ENCODE measurements around the gene AMMECR1.

Gene AMMECR1

GRCh38 chrX:110208092-110208491 is 109.8 kb downstream of the AMMECR1 start:
- DNase-seq: no peak

- DNase-seq: no peak
These were observed 112.9 kb downstream of the AMMECR1 start for GRCh38 chrX:110204986-110205385.

GRCh38 chrX:110201799-110202198 is 116.1 kb downstream of the AMMECR1 start:
- no peak for DNase-seq

DNA sequence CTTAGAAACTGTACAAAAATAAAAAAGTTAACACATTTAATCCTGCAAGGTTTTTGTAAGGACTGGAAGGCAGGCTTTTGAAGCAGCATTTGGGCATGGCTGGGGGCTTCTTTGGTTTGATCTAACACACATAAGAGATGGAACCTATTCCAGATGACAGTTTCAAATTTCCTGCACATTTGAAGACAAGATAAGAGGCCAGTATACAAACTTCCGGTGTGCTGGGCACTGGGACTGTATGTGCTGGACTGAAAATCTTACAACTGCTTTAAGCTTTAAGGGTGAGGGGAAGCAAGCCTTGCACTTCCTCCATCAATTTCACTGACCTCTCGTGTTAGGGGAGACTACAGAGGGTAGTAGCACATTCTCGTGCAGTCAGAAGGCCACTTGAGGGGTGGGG is 122.9 kb downstream of the AMMECR1 start:
- no peak for DNase-seq

DNA sequence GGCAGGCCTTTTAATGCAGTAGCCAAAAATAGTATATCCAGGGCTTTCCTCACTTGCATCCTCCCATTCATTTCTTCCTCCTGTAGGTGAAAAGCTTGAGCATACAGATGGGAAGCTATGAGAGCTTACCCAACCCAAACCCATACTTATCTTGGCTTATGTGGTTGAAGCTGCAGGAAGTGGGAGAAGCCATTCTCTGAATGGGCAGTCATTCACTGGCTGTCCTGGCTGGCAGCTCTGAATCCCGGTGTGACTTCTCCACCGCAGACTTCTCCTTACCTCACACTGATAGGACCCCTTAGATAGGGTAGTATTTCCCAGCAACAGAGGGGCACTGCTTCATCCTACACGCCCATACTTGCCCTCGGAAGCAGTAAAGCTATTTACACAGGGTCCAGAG is 125.4 kb downstream of the AMMECR1 start:
- no peak for DNase-seq

DNA sequence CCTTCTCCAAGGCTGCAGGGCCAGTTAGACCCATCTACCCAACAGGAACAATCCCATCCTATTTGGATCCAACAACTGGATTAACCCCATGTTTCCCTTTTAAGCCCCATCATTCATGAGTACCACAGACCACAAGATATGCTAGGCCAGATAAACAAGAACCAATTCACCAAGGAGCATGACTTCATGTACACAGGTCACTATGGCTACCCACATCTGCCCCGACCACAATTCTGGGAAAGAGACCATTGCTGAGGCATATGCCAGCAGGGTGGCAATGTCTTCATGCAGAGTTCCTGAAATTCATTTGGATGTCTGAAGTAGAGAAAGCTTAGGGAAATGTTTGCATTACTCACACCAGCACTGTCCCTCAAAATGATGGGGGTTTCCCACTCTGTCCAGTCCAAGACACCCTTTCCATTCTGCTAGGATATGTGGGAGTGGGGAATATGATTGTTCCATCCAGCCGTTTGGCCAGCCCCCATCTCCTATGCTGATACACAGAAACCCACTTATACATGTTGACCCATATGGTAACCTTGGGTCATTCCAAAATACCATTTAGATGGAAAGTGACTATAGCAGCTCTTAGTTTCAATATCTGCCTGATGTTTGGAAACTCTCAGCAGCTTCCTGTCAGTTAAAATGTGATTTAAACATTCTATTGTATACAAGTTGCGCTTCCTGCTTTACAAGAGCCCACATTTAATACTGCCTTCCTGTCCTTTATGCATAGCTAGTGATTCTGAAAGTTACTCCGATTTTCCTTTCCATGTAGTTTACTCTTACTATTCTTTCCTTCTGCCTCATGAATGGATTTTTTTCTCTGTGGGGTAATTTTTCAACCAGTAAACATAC is 129.0 kb downstream of the AMMECR1 start:
- DNase-seq: no peak

GRCh38 chrX:110183314-110183713 is 134.6 kb downstream of the AMMECR1 start:
- DNase-seq: no peak

GRCh38 chrX:110182865-110183264 is 135.0 kb downstream of the AMMECR1 start:
- no peak for DNase-seq

DNA sequence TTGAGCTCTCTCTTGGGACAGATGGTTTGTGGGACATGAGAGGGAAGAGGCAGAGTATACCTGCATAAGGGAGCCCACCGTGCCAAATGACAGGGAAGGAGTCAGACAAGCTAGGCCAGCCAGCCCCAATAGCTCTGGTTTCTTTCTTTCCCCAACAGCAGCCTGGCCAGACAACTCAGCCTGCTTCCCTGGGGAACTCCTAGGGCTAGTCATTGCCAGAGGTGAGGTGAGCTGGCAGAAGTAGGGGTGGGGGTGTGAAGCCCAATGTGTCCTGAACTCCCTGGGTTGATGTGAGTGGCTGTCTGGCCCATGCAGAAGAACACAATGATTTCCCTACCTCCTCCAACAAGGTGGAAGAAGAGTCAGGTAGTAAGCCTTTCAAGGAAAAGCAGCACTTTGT is 135.5 kb downstream of the AMMECR1 start:
- no peak for DNase-seq

- no peak for DNase-seq
These were observed 136.3 kb downstream of the AMMECR1 start for GRCh38 chrX:110181459-110182137.

DNA sequence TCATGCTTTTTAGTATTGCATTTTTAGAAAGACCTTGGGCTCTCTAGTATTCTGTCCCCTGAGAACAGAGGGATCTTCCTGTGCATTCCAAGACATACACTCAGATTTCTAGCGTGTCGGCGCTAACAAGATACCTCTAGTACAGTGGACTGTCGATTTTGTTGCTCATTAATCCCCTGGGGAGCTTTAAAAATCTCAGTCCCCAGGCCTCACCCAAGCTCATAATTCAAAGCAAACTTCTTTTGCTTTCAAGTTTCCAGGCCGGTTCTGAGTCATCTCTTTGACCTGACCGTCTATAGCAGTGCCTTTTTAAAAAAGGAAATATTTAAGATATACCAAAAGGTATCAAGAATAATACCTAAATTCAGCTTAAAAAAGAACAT is 137.0 kb downstream of the AMMECR1 start:
- no peak for DNase-seq

DNA sequence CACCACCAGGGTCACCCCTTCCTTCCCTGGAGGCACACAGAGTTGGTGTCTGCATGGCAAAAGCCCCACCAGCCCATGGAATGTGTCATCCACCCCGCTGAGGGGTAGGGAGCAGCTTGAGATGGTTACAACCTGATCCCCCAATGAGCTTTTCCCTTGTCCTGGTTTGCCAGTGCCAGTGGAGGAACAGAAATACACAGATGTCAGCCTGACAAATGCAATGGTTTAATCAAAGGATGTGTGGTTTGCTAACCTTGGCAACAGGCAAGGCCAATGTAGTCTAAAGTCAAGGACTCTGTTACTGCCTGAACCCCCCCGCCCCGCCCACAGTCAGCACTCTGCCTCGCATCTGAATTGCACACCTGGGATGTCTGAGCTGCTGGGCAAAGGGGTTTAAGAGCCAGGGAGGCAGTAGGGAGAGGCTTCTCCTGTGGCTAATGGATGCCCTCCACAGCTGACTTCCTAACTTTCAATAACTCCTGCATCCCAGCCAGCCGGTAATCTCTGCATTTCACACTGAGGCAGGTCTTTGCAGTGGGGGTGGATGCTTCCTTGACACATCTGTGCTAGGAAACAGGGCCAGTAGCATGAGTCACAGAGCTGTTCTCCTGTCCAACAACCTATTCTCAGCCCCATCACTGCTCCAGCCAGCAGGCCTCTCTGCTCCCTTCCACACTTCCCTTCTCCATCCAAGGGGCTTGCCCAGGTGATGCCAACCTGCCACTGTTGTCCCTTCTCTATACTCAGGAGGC is 137.5 kb downstream of the AMMECR1 start:
- DNase-seq: no peak

- no peak for DNase-seq
These were observed 139.6 kb downstream of the AMMECR1 start for GRCh38 chrX:110178179-110178865.

GRCh38 chrX:110175696-110176095 is 142.2 kb downstream of the AMMECR1 start:
- DNase-seq: no peak

DNA sequence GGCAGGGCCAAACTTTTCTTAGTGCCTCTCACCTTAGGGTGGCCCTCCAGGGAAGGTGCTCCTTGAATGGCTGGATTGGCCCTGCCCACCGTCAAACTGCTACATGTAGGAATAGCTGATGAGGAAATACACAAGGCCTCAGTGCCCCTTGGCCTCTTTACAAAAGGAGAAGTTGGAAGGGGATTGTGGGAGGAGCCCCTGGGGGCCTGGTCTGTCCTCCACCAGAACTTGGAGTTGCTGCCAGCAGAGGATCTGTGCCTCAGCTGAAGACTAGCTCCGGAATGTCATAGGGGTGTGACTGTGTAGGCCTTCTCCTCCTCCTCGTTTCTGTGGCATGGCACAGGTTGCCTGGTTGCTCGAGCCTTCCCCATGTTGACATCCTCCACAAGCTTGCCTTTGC is 142.7 kb downstream of the AMMECR1 start:
- DNase-seq: no peak

DNA sequence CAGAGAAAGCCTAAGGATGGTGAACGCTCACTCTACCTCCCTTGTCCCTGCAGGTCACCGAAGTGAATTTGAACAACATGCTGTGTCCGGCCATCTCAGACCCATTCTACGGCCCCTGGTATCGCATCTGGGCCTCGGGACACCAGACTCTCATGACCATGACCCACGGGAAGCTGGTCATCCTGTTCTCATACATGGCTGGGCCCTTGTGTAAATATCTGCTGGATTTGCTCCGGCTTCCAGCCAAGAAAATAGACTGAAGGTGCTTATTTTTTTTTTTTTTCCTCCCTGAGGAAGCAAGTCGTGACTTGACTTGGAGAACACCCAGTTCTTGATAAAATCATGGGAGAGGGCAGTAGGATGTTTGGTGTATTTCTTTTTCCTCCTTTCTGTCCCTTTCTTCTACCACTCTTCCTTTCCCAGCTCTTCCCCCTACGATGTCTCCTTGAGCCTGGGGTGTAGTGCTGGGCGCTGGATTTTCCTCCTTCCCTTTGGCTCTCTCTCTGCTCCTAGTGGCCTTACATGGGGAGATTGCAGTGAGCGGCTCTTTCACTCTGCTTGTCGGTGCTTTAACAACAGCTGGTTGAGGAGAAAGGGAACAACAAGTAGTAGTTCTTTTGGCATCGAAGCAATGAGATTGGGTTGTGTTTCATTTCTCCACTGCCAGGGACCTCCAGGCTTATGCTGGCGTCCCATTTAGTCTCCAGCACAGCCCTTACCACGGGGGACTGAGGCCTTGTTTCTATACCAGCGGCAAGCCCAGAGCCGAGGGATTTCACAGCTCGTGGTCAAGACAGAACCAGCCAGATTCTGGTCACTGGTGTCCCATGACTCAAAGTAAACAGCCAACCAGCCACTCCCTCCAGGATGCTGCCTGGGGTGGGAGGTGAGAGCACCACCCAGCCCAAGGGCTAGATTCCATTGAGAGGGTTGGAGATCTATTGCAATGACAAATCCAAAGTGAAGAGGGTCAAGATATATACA is 144.4 kb downstream of the AMMECR1 start:
- no peak for DNase-seq

- DNase-seq: no peak
These were observed 145.7 kb downstream of the AMMECR1 start for GRCh38 chrX:110172215-110172614.

GRCh38 chrX:110171442-110171841 is 146.4 kb downstream of the AMMECR1 start:
- no peak for DNase-seq

- DNase-seq: no peak
These were observed 147.9 kb downstream of the AMMECR1 start for GRCh38 chrX:110170029-110170428.

DNA sequence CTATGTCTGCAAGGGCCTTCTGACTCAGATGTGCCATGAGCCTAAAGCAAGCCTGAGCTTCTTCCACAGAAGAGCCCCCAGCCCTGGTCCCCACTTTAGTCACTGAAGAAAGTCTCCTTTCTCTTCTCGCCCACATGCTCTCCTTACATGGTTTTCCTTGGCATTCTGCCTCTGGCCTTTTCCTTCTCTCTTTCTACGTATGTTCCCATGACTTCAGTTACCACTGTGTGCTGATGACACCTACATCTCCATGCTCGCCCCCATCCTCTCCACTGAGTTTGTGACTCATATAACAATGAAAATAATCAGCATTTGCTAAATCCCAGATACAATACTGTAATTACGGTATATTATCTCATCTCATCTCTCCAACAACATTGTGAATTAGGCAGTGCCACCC is 149.3 kb downstream of the AMMECR1 start:
- DNase-seq: no peak

GRCh38 chrX:110167952-110168451 is 149.9 kb downstream of the AMMECR1 start:
- peak; percentile 73 for DNase-seq

DNA sequence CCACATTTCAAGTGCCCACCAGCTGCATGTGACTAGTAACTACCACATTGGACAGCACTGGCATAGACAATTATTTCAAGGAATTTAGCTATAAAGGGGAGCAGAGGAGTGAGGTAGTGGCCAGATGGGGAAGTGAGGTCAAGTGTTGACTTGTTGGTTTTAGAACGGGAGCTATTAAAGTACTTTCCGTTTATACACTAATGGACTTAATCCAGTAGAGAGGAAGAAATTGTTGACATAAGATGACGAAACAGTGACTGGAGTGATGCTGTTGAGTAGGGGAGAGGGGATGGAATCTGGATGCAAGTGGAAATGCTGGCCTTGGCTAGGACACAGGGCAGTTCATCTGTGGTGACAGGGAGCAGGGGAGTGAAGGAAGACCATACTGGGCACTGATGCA is 154.4 kb downstream of the AMMECR1 start:
- DNase-seq: no peak
